Activated naive CD8-positive, alpha-beta T cell treated with anti-CD3 and anti-CD28 coated beads, Interleukin-2, amount 50 U/mL, for 24 hours (primary cell): ENCODE data around the gene PNMA6E.

Experiments used
- ATAC-seq: fragments of 150-1000 bp; cut with Tn5 transposase; one replicate; pipeline ENCODE4 v1.10.0; 2021
- DNase-seq: peaks from one replicate; pipeline ENCODE4 v3.0.0; 2021
- H3K27ac Mint-ChIP-seq: one replicate; pipeline ENCODE4 v1.8.0; 2021; ENCODE audit warnings: mild to moderate bottlenecking, mixed read lengths
- H3K27me3 Mint-ChIP-seq: one replicate; pipeline ENCODE4 v1.8.0; 2021; ENCODE audit warnings: mixed read lengths
- H3K36me3 Mint-ChIP-seq: one replicate; pipeline ENCODE4 v1.8.0; 2021; ENCODE audit warnings: low read depth, mixed read lengths
- H3K4me1 Mint-ChIP-seq: one replicate; pipeline ENCODE4 v1.8.0; 2021; ENCODE audit warnings: mixed read lengths
- H3K4me3 Mint-ChIP-seq: one replicate; pipeline ENCODE4 v1.8.0; 2021; ENCODE audit warnings: mild to moderate bottlenecking, moderate library complexity, mixed read lengths
- H3K9me3 Mint-ChIP-seq: one replicate; pipeline ENCODE4 v1.8.0; 2021; ENCODE audit warnings: mixed read lengths

Gene PNMA6E

GRCh38 chrX:153442463-153442862 lies 41.3 kb upstream of the PNMA6E start:
- Mint-ChIP-seq H3K4me3 (no peak overlapping the region), H3K27ac (no peak overlapping the region), H3K27me3 (peaks cover 2% of the 10 kb centered on the region), H3K4me1 (no peaks in the 10 kb centered on the region), H3K9me3 (no peaks in the 10 kb centered on the region), H3K36me3 (no peaks in the 10 kb centered on the region)
- ATAC-seq (no peak), DNase-seq (no peak)

- DNase-seq (no peak), ATAC-seq (no peak)
- Mint-ChIP-seq H3K36me3 (no peaks in the 10 kb centered on the region), H3K27me3 (peaks cover 2% of the 10 kb centered on the region), H3K4me3 (no peak overlapping the region), H3K27ac (no peak overlapping the region), H3K4me1 (no peaks in the 10 kb centered on the region), H3K9me3 (no peaks in the 10 kb centered on the region)
Measured at GRCh38 chrX:153441981-153442380, 40.8 kb upstream of the PNMA6E start.

- no peak for DNase-seq
- no peak overlapping the region for H3K27ac Mint-ChIP-seq
- no peaks in the 10 kb centered on the region for H3K9me3 Mint-ChIP-seq
- H3K27me3 Mint-ChIP-seq: peaks cover 2% of the 10 kb centered on the region
- H3K36me3 Mint-ChIP-seq: no peaks in the 10 kb centered on the region
- no peak for ATAC-seq
- H3K4me3 Mint-ChIP-seq: no peak overlapping the region
- H3K4me1 Mint-ChIP-seq: no peaks in the 10 kb centered on the region
Measured at GRCh38 chrX:153441296-153441695, 40.1 kb upstream of the PNMA6E start.

GRCh38 chrX:153440556-153441135 lies 39.5 kb upstream of the PNMA6E start:
- ATAC-seq: no peak
- no peaks in the 10 kb centered on the region for H3K9me3 Mint-ChIP-seq
- no peak overlapping the region for H3K27ac Mint-ChIP-seq
- H3K4me1 Mint-ChIP-seq: no peaks in the 10 kb centered on the region
- no peak overlapping the region for H3K4me3 Mint-ChIP-seq
- DNase-seq: no peak
- H3K27me3 Mint-ChIP-seq: peaks cover 2% of the 10 kb centered on the region
- no peaks in the 10 kb centered on the region for H3K36me3 Mint-ChIP-seq

- H3K27ac Mint-ChIP-seq: no peak overlapping the region
- H3K27me3 Mint-ChIP-seq: peaks cover 2% of the 10 kb centered on the region
- H3K36me3 Mint-ChIP-seq: no peaks in the 10 kb centered on the region
- DNase-seq (no peak), ATAC-seq (no peak)
- H3K4me3 Mint-ChIP-seq: no peak overlapping the region
- no peaks in the 10 kb centered on the region for H3K9me3 Mint-ChIP-seq
- H3K4me1 Mint-ChIP-seq: no peaks in the 10 kb centered on the region
Measured at GRCh38 chrX:153439977-153440376, 38.8 kb upstream of the PNMA6E start.

GRCh38 chrX:153438532-153438931 lies 37.4 kb upstream of the PNMA6E start:
- no peak for ATAC-seq
- H3K27me3 Mint-ChIP-seq: peaks cover 2% of the 10 kb centered on the region
- H3K36me3 Mint-ChIP-seq: no peaks in the 10 kb centered on the region
- H3K4me3 Mint-ChIP-seq: no peak overlapping the region
- no peaks in the 10 kb centered on the region for H3K4me1 Mint-ChIP-seq
- DNase-seq: no peak
- no peak overlapping the region for H3K27ac Mint-ChIP-seq
- H3K9me3 Mint-ChIP-seq: no peaks in the 10 kb centered on the region

- H3K4me1 Mint-ChIP-seq: no peaks in the 10 kb centered on the region
- H3K4me3 Mint-ChIP-seq: no peak overlapping the region
Measured at GRCh38 chrX:153435845-153436244, 34.7 kb upstream of the PNMA6E start.

GRCh38 chrX:153434801-153435200 lies 33.7 kb upstream of the PNMA6E start:
- no peak overlapping the region for H3K4me3 Mint-ChIP-seq
- no peaks in the 10 kb centered on the region for H3K9me3 Mint-ChIP-seq
- H3K36me3 Mint-ChIP-seq: no peaks in the 10 kb centered on the region
- no peak for ATAC-seq
- H3K27ac Mint-ChIP-seq: no peak overlapping the region
- no peaks in the 10 kb centered on the region for H3K4me1 Mint-ChIP-seq
- DNase-seq: no peak
- peaks cover 2% of the 10 kb centered on the region for H3K27me3 Mint-ChIP-seq

More at GRCh38 chrX:153435845-153436244, 34.7 kb upstream of the PNMA6E start:
- DNase-seq: no peak
- Mint-ChIP-seq H3K27ac (no peak overlapping the region), H3K36me3 (no peaks in the 10 kb centered on the region), H3K27me3 (peaks cover 2% of the 10 kb centered on the region), H3K9me3 (no peaks in the 10 kb centered on the region)
- ATAC-seq: no peak

GRCh38 chrX:153433781-153434285 lies 32.7 kb upstream of the PNMA6E start:
- H3K4me3 Mint-ChIP-seq: no peak overlapping the region
- H3K27me3 Mint-ChIP-seq: peaks cover 1% of the 10 kb centered on the region
- no peaks in the 10 kb centered on the region for H3K4me1 Mint-ChIP-seq
- DNase-seq (no peak), ATAC-seq (no peak)
- no peaks in the 10 kb centered on the region for H3K36me3 Mint-ChIP-seq
- no peaks in the 10 kb centered on the region for H3K9me3 Mint-ChIP-seq
- H3K27ac Mint-ChIP-seq: no peak overlapping the region

- H3K9me3 Mint-ChIP-seq: no peaks in the 10 kb centered on the region
- no peak overlapping the region for H3K4me3 Mint-ChIP-seq
Measured at GRCh38 chrX:153433161-153433680, 32.1 kb upstream of the PNMA6E start.

GRCh38 chrX:153430796-153431195 lies 29.6 kb upstream of the PNMA6E start:
- no peaks in the 10 kb centered on the region for H3K4me1 Mint-ChIP-seq
- no peak overlapping the region for H3K4me3 Mint-ChIP-seq
- no peak for DNase-seq
- H3K27ac Mint-ChIP-seq: no peak overlapping the region
- H3K9me3 Mint-ChIP-seq: no peaks in the 10 kb centered on the region
- H3K27me3 Mint-ChIP-seq: no peaks in the 10 kb centered on the region
- H3K36me3 Mint-ChIP-seq: no peaks in the 10 kb centered on the region
- ATAC-seq: no peak

More at GRCh38 chrX:153433161-153433680, 32.1 kb upstream of the PNMA6E start:
- no peak for DNase-seq
- no peak overlapping the region for H3K27ac Mint-ChIP-seq
- H3K4me1 Mint-ChIP-seq: no peaks in the 10 kb centered on the region
- no peaks in the 10 kb centered on the region for H3K27me3 Mint-ChIP-seq
- H3K36me3 Mint-ChIP-seq: no peaks in the 10 kb centered on the region
- ATAC-seq: no peak

GRCh38 chrX:153426204-153426603 lies 25.1 kb upstream of the PNMA6E start:
- no peak overlapping the region for H3K27ac Mint-ChIP-seq
- H3K4me3 Mint-ChIP-seq: no peak overlapping the region
- H3K27me3 Mint-ChIP-seq: no peaks in the 10 kb centered on the region
- no peak for DNase-seq
- no peaks in the 10 kb centered on the region for H3K9me3 Mint-ChIP-seq
- H3K4me1 Mint-ChIP-seq: no peaks in the 10 kb centered on the region
- H3K36me3 Mint-ChIP-seq: no peaks in the 10 kb centered on the region
- ATAC-seq: no peak

GRCh38 chrX:153423652-153424051 lies 22.5 kb upstream of the PNMA6E start:
- H3K9me3 Mint-ChIP-seq: no peaks in the 10 kb centered on the region
- no peaks in the 10 kb centered on the region for H3K27me3 Mint-ChIP-seq
- no peaks in the 10 kb centered on the region for H3K4me1 Mint-ChIP-seq
- no peak overlapping the region for H3K4me3 Mint-ChIP-seq
- H3K27ac Mint-ChIP-seq: no peak overlapping the region
- no peak for DNase-seq
- ATAC-seq: no peak
- no peaks in the 10 kb centered on the region for H3K36me3 Mint-ChIP-seq

GRCh38 chrX:153421856-153422255 lies 20.7 kb upstream of the PNMA6E start:
- Mint-ChIP-seq H3K4me1 (no peaks in the 10 kb centered on the region), H3K4me3 (no peak overlapping the region), H3K9me3 (no peaks in the 10 kb centered on the region), H3K36me3 (no peaks in the 10 kb centered on the region), H3K27me3 (no peaks in the 10 kb centered on the region), H3K27ac (no peak overlapping the region)
- DNase-seq: no peak
- no peak for ATAC-seq

GRCh38 chrX:153420851-153421599 lies 19.9 kb upstream of the PNMA6E start:
- DNase-seq: no peak
- Mint-ChIP-seq H3K27ac (no peak overlapping the region), H3K9me3 (no peaks in the 10 kb centered on the region)

More at GRCh38 chrX:153420851-153421599, 19.9 kb upstream of the PNMA6E start:
- no peak overlapping the region for H3K4me3 Mint-ChIP-seq
- no peaks in the 10 kb centered on the region for H3K27me3 Mint-ChIP-seq
- no peaks in the 10 kb centered on the region for H3K4me1 Mint-ChIP-seq
- no peaks in the 10 kb centered on the region for H3K36me3 Mint-ChIP-seq
- ATAC-seq: no peak
